ENCODE data around the gene NDFIP1.

Gene NDFIP1

DNA sequence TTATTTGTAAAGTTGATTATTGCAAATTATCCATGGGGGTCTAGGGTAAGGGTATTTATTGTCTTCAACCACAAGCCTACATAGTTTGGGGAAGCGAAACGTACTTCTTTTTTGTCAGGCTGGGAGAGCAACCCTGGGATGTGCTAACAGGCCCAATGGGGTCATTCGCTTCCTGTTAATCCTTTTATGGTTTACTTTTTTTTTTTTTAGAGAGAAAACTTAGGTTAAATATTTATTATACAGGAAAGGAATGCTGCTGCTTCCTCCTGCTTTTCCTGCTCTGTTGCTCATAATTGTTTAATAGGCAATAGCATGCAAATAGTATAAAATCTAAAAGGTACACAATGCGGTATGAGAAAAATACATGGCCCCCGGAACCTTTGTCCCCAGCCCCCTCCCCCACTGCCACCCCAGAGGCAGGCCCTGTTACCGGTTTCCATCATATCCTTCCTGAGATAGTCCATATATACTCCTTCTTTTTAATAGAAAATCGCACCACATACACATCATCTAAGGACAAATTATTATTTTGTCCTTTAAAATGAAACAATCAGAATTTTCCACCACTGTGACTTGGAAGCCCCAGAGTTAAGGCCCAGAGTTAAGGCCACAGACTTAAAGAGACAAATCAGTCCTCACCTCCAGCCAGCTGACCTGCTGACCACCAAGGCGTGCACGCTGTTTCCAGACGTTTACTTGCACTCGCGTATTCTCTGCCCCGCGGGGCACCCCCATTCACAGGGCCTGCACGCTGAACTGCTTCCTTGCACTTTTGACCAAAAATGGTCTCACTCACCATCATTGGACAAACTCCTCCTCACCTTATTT is 83.9 kb downstream of the NDFIP1 start:
- no peak for DNase-seq

DNA sequence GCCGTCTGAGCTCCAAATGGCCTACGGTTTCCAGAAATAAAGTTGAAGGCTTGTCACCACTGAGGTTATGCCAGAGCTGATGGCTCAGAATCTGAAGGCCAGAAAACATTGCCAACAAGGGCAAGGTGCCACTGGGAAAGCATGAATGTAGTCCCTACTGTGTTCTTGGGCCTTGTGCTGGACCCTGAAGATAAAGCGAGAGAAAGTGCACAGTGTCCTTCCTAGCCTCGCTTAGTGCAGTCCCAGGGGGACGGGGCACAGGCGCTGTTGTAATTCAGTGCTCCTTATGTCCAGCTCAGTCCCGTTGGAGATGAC is 84.5 kb downstream of the NDFIP1 start:
- DNase-seq, result no peak

DNA sequence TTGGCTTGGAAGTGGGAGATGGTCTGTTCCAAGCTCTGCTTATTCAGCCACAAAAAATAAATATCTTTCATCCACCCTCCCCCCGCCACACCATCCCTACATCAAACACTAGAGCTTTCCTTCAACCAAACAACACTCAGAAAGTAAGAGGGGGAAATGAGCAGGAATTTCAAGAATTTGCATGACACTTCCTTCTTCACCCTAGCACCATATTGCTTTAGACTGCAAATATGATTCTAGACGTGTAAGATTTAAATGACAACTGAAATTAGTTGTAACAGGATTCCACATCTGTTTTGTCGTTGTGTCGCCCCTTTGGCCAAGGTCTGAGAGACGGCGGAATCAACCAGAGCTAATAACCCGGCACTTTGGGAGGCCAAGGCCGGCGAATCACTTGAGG is 88.5 kb downstream of the NDFIP1 start:
- no peak for DNase-seq

GRCh38 chr5:142197781-142198180 is 89.2 kb downstream of the NDFIP1 start:
- DNase-seq, result no peak

DNA sequence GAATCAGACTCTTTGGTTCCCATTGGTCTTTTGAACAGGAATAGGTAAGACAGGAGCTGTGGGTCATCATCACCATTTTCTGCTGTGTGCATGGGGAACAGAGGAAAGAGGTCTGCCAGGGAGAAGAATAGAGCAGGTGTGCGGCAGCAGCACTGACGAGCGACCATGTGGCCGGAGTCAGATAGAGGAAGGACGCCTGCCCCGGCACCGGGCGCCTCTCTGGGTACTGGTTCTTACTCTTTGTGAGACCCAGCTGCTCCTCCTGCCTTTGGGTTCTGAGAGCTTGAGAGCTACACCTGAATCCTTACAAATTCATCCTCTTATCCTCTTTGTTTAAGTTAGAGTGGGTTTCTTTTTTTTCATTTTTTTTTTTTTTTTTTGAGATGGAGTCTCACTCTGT is 90.8 kb downstream of the NDFIP1 start:
- DNase-seq, result no peak

DNA sequence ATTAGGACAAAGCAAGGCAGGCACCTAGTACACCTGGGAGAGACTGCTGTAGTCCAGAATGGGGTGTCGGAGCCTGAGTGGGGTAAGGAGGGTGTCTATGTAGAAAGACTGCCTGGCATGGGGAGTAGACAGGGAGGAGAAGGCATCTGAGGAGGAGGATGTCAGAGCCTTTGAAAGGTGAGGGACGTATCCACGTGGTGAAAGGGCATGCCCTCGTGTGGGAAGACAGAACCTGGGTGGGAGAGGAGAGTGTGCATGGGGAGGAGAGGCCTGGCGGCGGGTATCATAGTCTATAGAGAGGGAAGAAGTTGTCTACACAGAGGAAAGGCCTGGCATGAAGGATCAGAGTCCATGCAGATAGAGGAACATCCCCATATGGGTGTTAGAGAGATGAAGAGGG is 91.8 kb downstream of the NDFIP1 start:
- no peak for DNase-seq

DNA sequence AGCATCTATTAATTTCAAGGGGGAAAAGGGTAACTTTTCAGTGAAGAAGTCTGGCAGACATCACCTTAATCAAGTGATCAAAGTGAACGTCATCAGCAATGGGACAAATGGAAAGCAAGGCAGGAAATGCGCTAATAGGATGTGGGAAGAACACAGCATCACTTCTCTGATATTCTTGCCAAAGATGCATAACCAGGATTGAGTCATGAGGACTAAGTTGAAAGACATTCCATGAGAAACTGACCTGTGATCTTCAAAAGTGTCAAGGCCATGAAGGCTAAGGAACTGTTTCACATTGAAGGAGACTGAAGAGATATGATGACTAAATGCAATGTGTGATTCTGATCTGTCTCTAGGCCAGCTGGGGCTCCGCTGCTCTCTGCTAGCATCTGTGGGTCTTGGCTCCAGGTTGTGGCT is 92.9 kb downstream of the NDFIP1 start:
- DNase-seq, result no peak

GRCh38 chr5:142202282-142202681 is 93.7 kb downstream of the NDFIP1 start:
- DNase-seq, result no peak
